HG03442 (cell line): ENCODE measurements around the gene CHRM5.
"Not testable (repeated sequence)": the region's sequence is repeated elsewhere in the genome, so short reads cannot be mapped to it uniquely, and the experiment has no call there.

Experiments used
- ATAC-seq: cut with Tn5 transposase; IDR thresholded peaks from one replicate; pipeline ENCODE4 v1.9.1; 2021; ENCODE audit warnings: mild to moderate bottlenecking, moderate library complexity; ENCODE audit not compliant: unreplicated experiment

The CHRM5 gene

DNA sequence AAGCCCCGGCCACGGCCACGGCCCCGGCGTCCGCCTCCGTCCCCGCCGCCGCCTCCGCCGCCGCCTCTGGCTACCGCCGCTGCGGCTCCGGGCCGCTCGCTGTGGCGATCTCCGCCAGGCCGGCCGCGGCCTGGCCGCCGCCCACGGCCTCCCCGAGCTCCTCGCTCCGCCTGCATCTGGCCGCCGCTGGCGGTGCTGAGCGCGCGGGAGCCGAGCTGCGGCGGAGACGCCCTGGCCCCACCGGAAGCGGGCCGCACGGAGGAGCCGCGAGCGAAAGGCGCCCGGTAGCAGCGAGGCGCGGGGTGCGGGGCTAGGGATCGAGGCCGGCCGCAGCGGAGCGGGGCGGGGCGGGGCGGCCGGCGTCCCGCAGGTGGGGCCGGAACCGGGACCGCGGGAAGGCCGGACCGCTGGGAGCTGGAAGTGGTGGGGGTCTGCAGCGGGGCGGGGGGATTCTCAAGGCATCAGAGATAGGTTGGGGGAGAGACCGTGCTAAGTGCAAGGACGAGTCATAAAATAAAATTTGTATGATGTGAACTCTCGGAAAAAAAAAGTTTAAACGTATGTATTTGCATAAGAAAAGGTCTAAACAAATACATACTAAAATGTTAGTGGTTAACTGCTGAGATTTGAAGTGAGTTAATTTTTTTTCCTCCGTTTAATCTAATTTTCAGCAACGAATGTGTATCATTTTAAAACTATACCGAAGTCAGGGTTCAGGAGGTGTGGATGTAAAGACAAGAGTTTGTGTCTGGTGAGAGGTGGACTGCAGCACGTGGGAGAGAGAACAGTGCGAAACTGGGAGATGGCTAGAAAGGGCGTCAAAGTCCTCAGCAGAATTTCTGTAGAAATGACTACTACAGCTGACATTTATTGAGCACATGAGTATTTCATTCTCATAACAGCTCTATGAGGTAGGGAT lies 70.8 kb downstream of the CHRM5 start, which contains the start of gene AVEN:
Gene AVEN (minus strand): TSS at position 334 of the 919 bp plus-strand sequence. CDS start 158 bp downstream, at position 176.
- ATAC-seq = peak; percentile 43

DNA sequence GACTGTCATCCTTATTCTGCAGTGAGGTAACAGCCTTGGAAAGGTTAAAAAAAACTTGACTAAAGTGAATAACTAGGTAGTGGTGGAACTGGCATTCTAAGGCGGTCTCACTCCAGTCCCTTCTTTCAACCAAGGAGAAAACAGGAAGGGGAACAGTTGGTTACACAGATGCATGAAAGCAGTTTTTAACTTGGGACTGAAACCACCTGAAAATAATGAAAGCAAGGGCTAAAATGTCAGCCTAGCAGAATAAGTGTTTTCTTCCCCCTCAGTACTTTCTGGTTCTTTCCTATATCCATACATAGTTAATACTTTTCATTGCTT lies 71.5 kb downstream of the CHRM5 start:
- ATAC-seq = no peak

DNA sequence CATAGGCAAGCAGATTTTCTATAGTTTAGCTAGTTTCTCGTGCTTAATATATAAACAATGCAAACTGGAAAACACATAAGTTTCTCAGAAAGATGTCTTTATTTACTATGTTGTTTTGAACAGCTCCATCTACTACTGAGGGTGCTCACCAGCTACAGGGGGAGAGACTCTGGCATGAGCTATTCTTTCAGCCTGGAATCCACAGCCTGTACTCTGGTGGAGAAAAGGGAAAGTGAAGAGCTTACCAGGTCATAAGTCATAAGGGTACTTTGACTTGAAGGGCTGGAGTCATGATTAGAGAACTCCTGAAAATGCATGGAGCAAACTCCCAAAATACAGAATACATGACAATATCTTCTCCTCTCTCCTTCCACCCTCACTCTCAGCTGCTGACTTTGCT lies 75.1 kb downstream of the CHRM5 start:
- ATAC-seq = no peak

DNA sequence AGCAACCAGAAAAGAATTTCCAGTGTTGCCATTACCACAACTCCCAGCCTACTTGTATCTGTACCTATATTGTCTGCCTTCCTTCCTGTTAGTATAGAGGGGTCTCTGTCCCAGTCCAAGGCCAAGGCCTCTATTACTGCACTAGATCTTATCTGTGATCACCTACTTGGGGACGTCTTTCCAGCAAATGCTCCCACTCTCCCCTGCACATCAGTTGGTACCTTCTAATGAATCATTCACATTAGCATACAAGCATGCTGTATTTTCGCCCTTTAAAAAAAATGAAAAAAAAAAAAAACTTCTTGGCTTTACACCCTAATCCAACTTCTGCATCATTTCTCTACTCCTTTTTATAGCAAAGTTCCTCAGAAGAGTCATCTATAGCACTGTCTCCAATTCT lies 75.5 kb downstream of the CHRM5 start:
- no peak for ATAC-seq

GRCh38 chr15:34046471-34047145 lies 78.3 kb downstream of the CHRM5 start:
- ATAC-seq = no peak

DNA sequence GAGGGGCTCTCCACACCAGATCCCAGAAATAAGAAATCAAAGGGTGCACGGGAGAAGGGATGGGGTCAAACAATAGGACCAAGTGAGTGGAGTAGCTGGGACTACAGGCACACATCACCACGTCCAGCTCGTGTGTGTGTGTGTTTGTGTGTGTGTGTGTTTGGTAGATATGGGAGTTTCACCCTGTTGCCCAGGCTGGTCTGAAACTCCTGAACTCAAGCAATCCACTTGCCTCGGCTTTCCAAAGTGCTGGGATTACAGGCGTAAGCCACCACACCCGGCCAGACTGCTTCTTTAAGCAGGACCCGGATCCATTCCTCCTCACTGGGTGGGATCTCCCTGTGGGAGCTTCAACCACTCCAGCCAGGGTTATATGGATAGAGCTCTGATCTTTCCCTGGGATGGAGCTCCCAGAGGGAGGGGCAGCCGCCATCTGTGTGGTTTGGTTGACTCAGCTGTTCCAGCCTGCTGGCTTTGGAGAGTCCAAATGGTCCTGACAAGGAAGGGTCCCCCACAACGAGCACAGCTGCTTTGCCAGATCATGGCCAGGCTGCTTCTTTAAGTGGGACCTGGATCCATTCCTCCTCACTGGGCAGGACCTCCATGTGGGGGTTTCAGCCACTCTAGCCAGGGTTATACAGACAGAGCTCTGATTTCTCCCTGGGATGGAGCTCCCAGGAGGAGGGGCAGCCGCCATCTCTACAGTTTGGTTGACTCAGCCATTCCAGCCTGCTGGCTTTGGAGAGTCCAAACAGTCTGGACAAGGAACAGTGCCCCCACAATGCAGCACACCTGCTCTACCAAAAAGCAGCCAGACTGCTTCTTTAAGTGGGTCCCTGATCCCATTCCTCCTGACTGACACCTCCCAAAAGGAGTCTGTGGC lies 79.8 kb downstream of the CHRM5 start:
- no peak for ATAC-seq

- no peak for ATAC-seq
Observed at GRCh38 chr15:34049112-34049511, 80.8 kb downstream of the CHRM5 start.

DNA sequence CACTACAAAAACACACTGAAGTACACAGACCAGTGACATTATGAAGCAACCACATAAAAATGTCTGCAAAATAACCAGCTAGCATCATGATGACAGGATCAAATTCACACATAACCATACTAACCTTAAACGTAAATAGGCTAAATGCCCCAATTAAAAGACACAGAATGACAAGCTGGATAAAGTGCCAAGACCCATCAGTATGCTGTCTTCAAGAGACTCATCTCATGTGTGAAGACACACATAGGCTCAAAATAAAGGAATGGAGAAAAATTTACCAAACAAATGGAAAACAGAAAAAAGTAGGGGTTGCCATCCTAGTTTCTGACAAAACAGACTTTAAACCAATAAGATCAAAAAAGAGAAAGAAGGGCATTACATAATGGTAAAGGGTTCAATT lies 82.1 kb downstream of the CHRM5 start:
- not testable (repeated sequence) for ATAC-seq

DNA sequence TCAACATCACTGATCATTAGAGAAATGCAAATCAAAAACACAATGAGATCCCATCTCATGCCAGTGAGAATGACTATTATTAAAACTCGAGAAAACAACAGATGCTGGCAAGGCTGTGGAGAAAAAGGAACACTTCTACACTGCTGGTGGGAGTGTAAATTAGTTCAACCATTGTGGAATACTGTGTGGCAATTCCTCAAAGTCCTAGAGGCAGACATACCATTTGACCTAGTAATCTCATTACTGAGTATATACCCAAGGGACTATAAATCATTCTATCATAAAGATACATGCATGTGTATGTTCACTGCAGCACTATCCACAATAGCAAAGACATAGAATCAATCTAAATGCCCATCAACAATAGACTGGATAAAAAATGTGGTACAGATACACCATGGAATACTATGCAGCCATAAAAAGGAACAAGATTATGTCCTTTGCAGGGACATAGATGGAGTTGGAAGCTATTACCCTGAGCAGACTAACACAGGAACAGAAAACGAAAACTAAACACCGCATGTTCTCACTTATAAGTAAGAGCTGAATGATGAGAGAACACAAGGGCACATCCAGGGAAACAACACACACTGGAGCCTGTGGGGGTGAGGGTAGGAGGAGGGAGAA lies 85.9 kb downstream of the CHRM5 start:
- ATAC-seq = no peak

DNA sequence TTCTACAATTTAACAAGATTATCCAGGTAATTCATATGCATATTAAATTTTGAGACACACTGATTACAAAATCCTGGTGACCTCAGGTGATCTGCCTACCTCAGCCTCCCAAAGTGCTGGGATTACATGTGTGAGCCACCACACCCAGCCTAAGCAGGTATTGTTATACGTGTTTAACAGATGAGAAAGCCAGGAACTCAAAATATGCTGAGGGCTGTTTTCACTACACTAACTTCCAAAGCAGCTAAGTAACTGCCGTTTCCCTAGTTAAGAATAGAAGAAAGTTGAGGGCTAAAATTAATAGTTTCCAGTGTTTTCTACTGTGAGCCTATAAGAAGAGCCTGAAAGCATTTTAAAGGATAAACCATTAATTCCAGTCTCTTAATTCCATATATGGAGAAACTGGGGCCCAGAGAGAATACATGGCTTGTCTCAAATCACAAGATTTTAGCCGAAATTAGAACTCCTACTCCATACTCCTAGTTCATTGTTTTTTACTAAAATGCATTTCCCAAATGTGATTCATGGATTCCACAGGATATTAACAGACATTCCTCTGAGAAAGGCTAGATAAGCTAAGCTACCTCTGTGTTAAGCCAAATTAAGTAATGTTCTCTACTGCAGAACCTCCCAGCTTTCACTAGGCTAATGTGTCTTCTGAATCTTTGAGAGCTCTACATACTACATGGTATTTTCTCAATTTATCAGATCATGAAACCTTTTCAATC lies 87.7 kb downstream of the CHRM5 start:
- no peak for ATAC-seq

DNA sequence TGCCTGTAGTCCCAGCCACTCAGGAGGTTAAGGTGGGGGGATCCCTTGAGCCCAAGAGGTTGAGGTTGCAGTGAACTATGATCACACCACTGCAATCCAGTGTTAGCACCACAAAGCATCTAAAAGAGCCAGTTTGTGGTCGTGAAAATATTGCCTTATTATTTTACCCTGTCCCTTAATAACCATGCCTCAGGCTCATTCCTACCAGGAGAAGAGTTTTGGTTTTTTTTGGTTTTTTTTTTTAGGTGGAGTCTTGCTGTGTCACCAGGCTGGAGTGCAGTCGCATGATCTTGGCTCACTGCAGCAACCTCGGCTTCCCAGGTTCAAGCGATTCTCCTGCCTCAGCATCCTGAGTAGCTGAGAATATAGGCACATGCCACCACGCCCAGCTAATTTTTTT lies 88.6 kb downstream of the CHRM5 start:
- ATAC-seq = no peak

DNA sequence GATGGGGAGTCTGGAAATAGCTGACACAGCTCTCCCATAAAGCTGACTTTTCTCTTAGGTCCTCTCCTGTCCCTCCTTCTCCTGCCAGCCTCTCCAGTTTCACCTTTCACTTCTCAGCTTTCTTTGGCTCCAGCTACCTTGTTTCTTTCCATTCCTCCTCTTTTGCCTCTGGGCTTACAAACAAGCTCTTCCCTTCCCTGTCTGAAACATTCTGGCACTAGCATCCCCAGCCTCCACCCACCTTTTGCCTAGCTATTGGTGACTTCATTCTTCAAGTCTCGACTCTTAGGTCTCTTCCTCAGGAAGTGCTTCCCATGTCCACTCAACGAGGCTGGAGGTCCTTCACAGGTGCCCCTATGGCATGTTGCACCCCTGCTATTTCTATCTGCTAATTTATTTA lies 91.2 kb downstream of the CHRM5 start:
- no peak for ATAC-seq

- no peak for ATAC-seq
Observed at GRCh38 chr15:34059946-34060345, 91.6 kb downstream of the CHRM5 start.

DNA sequence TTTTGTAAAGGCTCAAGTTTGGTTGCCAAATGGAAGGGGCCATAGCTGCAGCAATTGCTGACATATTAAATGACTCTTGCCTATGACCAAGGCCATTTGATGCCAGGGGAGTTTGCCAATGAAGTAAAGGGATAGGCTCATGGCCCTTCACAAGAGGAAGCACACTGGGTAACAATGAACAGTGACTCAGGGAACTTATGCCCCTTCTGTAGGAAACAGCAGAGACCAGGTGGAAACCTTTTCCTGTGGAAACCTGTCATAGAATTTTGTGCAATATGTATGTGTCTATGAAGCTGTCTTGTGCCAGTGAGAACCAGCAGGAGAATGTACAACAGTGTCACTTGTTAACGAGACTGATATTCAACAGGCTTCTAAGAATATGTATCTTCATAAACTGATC lies 96.1 kb downstream of the CHRM5 start:
- ATAC-seq = no peak

DNA sequence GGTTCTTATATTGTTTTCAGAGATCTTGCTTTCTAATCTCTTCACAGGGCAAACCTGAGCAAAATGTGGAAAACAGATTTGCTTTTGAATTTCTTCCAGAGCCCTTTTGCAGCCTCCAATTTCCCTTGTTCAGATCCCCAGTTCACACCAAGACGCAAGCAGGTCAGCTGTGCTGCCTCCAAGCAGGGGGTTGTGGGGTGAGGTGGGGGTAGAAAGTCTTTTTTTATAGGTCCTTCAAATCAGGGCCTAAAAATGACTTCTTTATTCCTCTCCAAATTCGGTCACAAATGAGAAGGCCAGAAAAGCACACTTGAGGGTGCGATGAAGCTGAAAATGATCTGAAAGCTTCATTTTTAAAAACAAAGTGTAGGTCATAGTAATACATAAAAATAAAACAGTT lies 97.0 kb downstream of the CHRM5 start:
- no peak for ATAC-seq

DNA sequence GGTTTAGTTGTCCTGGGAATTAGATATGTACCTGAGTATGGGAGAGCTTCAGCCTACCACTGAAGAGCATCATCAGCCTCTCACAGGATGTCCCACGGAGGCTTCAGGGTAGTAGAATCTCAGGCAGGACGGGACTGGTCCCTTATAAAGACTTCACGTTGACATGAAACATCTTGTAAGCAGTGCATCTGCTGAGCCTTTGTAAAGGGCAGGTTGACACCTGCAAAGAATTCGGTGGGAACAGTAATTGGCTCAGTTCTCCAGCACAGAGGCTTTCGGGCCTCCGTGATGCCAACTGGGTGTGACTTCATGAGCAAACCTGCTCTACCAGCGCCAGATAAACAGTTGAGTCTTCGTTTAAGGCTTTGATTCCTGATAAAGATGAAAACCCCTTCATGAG lies 97.6 kb downstream of the CHRM5 start:
- no peak for ATAC-seq

- ATAC-seq = no peak
Observed at GRCh38 chr15:34070003-34070402, 101.7 kb downstream of the CHRM5 start.

DNA sequence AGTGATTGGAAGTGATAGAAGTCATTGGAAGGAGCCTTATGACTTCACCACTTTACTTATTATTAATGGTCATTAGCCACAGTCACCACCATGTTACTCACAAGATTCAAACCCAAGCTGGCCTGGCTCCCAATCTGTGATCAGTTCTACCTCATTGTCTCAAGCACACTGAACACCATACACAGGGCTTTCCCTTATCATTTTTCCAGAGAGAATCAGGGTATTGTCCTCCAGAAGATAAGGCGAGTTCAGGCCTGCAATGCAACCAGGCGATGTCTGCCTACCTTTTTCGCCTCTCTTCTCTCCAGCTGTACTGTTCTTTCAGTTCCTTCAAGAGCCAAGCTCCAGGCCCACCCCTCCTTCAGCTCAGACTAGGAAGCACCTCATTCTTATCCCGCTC lies 108.5 kb downstream of the CHRM5 start:
- ATAC-seq = no peak

- ATAC-seq = no peak
Observed at GRCh38 chr15:34078900-34079299, 110.6 kb downstream of the CHRM5 start.

GRCh38 chr15:34079904-34080303 lies 111.6 kb downstream of the CHRM5 start:
- no peak for ATAC-seq
